Activated T-cell treated with anti-CD3 and anti-CD28 coated beads, Interleukin-2, amount 50 U/mL, for 72 hours (primary cell): Measurements from ENCODE around the gene ITGB8. TPM values are rescaled to one million over a fixed set of nuclear protein-coding genes. Genes with fewer than 3 reads are reported as not detected.
A peak's percentile ranks its signal among the peaks of the same experiment; 100 is the strongest.

Experiments used
- ATAC-seq, 2 donors: fragments of 150-1000 bp; cut with Tn5 transposase; replicated peaks in 1 of 2; 2 replicates each; pipeline ENCODE4 v1.10.0; 2021; ENCODE audit warnings: moderate library complexity in 2 of 2, mild to moderate bottlenecking in 1 of 2
- DNase-seq, 2 donors: peaks; one replicate each; pipeline ENCODE4 v3.0.0; 2021 to 2022; ENCODE audit warnings: mixed read lengths in 1 of 2
- H3K27ac Mint-ChIP-seq: one replicate; pipeline ENCODE4 v1.8.0; 2022; ENCODE audit warnings: mild to moderate bottlenecking, moderate library complexity, mixed read lengths
- H3K27me3 Mint-ChIP-seq: one replicate; pipeline ENCODE4 v1.8.0; 2022; ENCODE audit warnings: low read depth, mixed read lengths
- H3K36me3 Mint-ChIP-seq, 2 donors: one replicate each; pipeline ENCODE4 v1.8.0; 2022; ENCODE audit warnings: mixed read lengths in 2 of 2, mild to moderate bottlenecking in 1 of 2; ENCODE audit not compliant: insufficient read depth in 2 of 2
- H3K4me1 Mint-ChIP-seq: one replicate; pipeline ENCODE4 v1.8.0; 2022; ENCODE audit warnings: low read depth, mixed read lengths
- H3K4me3 Mint-ChIP-seq, 2 donors: one replicate each; pipeline ENCODE4 v1.8.0; 2022; ENCODE audit warnings: mild to moderate bottlenecking in 2 of 2, mixed read lengths in 2 of 2, moderate library complexity in 2 of 2
- H3K9me3 Mint-ChIP-seq, 2 donors: one replicate each; pipeline ENCODE4 v1.8.0; 2022; ENCODE audit warnings: mixed read lengths in 2 of 2
- total RNA-seq, 2 donors: library from RNA; stranded (reverse); gene quantifications; one replicate each; pipeline ENCODE4 v1.2.3, GENCODE V29; 2022

Gene ITGB8
- total RNA-seq, 2 donors from 2014 or later = 0.02 TPM; not detected in 1

- Mint-ChIP-seq H3K4me1 (peaks cover 26% of the 10 kb centered on the region), H3K36me3 (no peaks in the 10 kb centered on the region), H3K4me3 (peak overlapping the region; percentile 94 to 95), H3K9me3 (no peaks in the 10 kb centered on the region), H3K27me3 (peaks cover 62% of the 10 kb centered on the region), H3K27ac (no peak overlapping the region)
- ATAC-seq = peak; percentile 50
- peak; percentile 28 to 39 for DNase-seq
These were observed 519 bp downstream of the ITGB8 start for GRCh38 chr7:20330928-20331909.

GRCh38 chr7:20331910-20332813, 1.5 kb downstream of the ITGB8 start:
- DNase-seq = no peak
- Mint-ChIP-seq H3K27ac (no peak overlapping the region), H3K4me3 (peak overlapping the region; percentile 75 to 95), H3K9me3 (no peaks in the 10 kb centered on the region), H3K27me3 (peaks cover 53% of the 10 kb centered on the region), H3K4me1 (peaks cover 26% of the 10 kb centered on the region), H3K36me3 (no peaks in the 10 kb centered on the region)
- ATAC-seq = no peak

GRCh38 chr7:20338285-20338684, 7.6 kb downstream of the ITGB8 start:
- ATAC-seq (no peak), DNase-seq (no peak)
- Mint-ChIP-seq H3K4me3 (no peak overlapping the region), H3K36me3 (no peaks in the 10 kb centered on the region), H3K27ac (no peak overlapping the region), H3K9me3 (no peaks in the 10 kb centered on the region), H3K27me3 (peaks cover 33% of the 10 kb centered on the region), H3K4me1 (no peaks in the 10 kb centered on the region)

GRCh38 chr7:20340839-20341238, 10.1 kb downstream of the ITGB8 start:
- ATAC-seq (no peak), DNase-seq (no peak)
- no peak overlapping the region for H3K27ac Mint-ChIP-seq
- H3K4me3 Mint-ChIP-seq = no peak overlapping the region
- no peaks in the 10 kb centered on the region for H3K36me3 Mint-ChIP-seq
- no peaks in the 10 kb centered on the region for H3K4me1 Mint-ChIP-seq
- H3K9me3 Mint-ChIP-seq = no peaks in the 10 kb centered on the region
- H3K27me3 Mint-ChIP-seq = peaks cover 20% of the 10 kb centered on the region

GRCh38 chr7:20343205-20343604, 12.5 kb downstream of the ITGB8 start:
- DNase-seq (no peak), ATAC-seq (no peak)
- no peak overlapping the region for H3K4me3 Mint-ChIP-seq
- H3K27me3 Mint-ChIP-seq = peaks cover 13% of the 10 kb centered on the region
- no peak overlapping the region for H3K27ac Mint-ChIP-seq
- no peaks in the 10 kb centered on the region for H3K4me1 Mint-ChIP-seq
- no peaks in the 10 kb centered on the region for H3K36me3 Mint-ChIP-seq
- H3K9me3 Mint-ChIP-seq = peaks cover 0 to 2% of the 10 kb centered on the region in 2 donors

- Mint-ChIP-seq H3K4me1 (no peaks in the 10 kb centered on the region), H3K27ac (no peak overlapping the region), H3K9me3 (peaks cover 0 to 2% of the 10 kb centered on the region in 2 donors), H3K4me3 (no peak overlapping the region), H3K36me3 (no peaks in the 10 kb centered on the region), H3K27me3 (peaks cover 13% of the 10 kb centered on the region)
- ATAC-seq (no peak), DNase-seq (no peak)
These were observed 13.2 kb downstream of the ITGB8 start for GRCh38 chr7:20343941-20344340.

- peaks cover 13% of the 10 kb centered on the region for H3K27me3 Mint-ChIP-seq
- H3K4me3 Mint-ChIP-seq = no peak overlapping the region
- no peaks in the 10 kb centered on the region for H3K36me3 Mint-ChIP-seq
- ATAC-seq (no peak), DNase-seq (no peak)
- H3K9me3 Mint-ChIP-seq = peaks cover 0 to 2% of the 10 kb centered on the region in 2 donors
- no peaks in the 10 kb centered on the region for H3K4me1 Mint-ChIP-seq
- H3K27ac Mint-ChIP-seq = no peak overlapping the region
These were observed 13.7 kb downstream of the ITGB8 start for GRCh38 chr7:20344396-20344795.

- Mint-ChIP-seq H3K9me3 (peaks cover 0 to 2% of the 10 kb centered on the region in 2 donors), H3K27me3 (peaks cover under 1% of the 10 kb centered on the region), H3K36me3 (no peaks in the 10 kb centered on the region), H3K4me3 (no peak overlapping the region), H3K27ac (no peak overlapping the region), H3K4me1 (no peaks in the 10 kb centered on the region)
- DNase-seq (no peak), ATAC-seq (no peak)
These were observed 15.9 kb downstream of the ITGB8 start for GRCh38 chr7:20346577-20346976.

GRCh38 chr7:20347680-20348079, 17.0 kb downstream of the ITGB8 start:
- H3K27me3 Mint-ChIP-seq = no peaks in the 10 kb centered on the region
- ATAC-seq = no peak
- no peak overlapping the region for H3K4me3 Mint-ChIP-seq
- H3K36me3 Mint-ChIP-seq = no peaks in the 10 kb centered on the region
- H3K4me1 Mint-ChIP-seq = no peaks in the 10 kb centered on the region
- H3K9me3 Mint-ChIP-seq = peaks cover 0 to 2% of the 10 kb centered on the region in 2 donors
- H3K27ac Mint-ChIP-seq = no peak overlapping the region
- no peak for DNase-seq

GRCh38 chr7:20348125-20348807, 17.6 kb downstream of the ITGB8 start:
- Mint-ChIP-seq H3K27me3 (no peaks in the 10 kb centered on the region), H3K4me1 (no peaks in the 10 kb centered on the region), H3K9me3 (peaks cover 0 to 2% of the 10 kb centered on the region in 2 donors), H3K4me3 (no peak overlapping the region), H3K36me3 (no peaks in the 10 kb centered on the region), H3K27ac (no peak overlapping the region)
- no peak for ATAC-seq
- no peak for DNase-seq

- Mint-ChIP-seq H3K9me3 (peaks cover 0 to 2% of the 10 kb centered on the region in 2 donors), H3K36me3 (no peaks in the 10 kb centered on the region), H3K4me1 (no peaks in the 10 kb centered on the region), H3K27ac (no peak overlapping the region), H3K4me3 (no peak overlapping the region), H3K27me3 (no peaks in the 10 kb centered on the region)
- ATAC-seq (no peak), DNase-seq (no peak)
These were observed 19.8 kb downstream of the ITGB8 start for GRCh38 chr7:20350518-20350951.

GRCh38 chr7:20350996-20351692, 20.4 kb downstream of the ITGB8 start:
- H3K9me3 Mint-ChIP-seq = peaks cover 0 to 2% of the 10 kb centered on the region in 2 donors
- no peaks in the 10 kb centered on the region for H3K27me3 Mint-ChIP-seq
- no peaks in the 10 kb centered on the region for H3K36me3 Mint-ChIP-seq
- H3K4me3 Mint-ChIP-seq = no peak overlapping the region
- H3K27ac Mint-ChIP-seq = no peak overlapping the region
- no peaks in the 10 kb centered on the region for H3K4me1 Mint-ChIP-seq
- ATAC-seq (no peak), DNase-seq (no peak)
